HG03457 (cell line): ENCODE results near the gene NEK6.

Source experiments
- ATAC-seq: cut with Tn5 transposase; IDR thresholded peaks from one replicate; pipeline ENCODE4 v1.9.1; 2021; ENCODE audit warnings: moderate number of reproducible peaks; ENCODE audit not compliant: unreplicated experiment

The NEK6 gene

GRCh38 chr9:124295159-124295794, 37.5 kb downstream of the NEK6 start:
- no peak for ATAC-seq

- no peak for ATAC-seq
These were observed 38.3 kb downstream of the NEK6 start for GRCh38 chr9:124296094-124296493.

- no peak for ATAC-seq
These were observed 39.2 kb downstream of the NEK6 start for GRCh38 chr9:124296796-124297550.

- ATAC-seq: no peak
These were observed 39.8 kb downstream of the NEK6 start for GRCh38 chr9:124297551-124297901.

GRCh38 chr9:124297915-124298645, 40.3 kb downstream of the NEK6 start:
- no peak for ATAC-seq

- ATAC-seq: no peak
These were observed 41.0 kb downstream of the NEK6 start for GRCh38 chr9:124298646-124299235.

- ATAC-seq: no peak
These were observed 41.9 kb downstream of the NEK6 start for GRCh38 chr9:124299515-124300090.

- ATAC-seq: no peak
These were observed 42.6 kb downstream of the NEK6 start for GRCh38 chr9:124300312-124300711.

- no peak for ATAC-seq
These were observed 45.2 kb downstream of the NEK6 start for GRCh38 chr9:124302921-124303320.

- no peak for ATAC-seq
These were observed 46.0 kb downstream of the NEK6 start for GRCh38 chr9:124303762-124304161.

GRCh38 chr9:124304285-124304684, 46.5 kb downstream of the NEK6 start:
- ATAC-seq: no peak

- ATAC-seq: no peak
These were observed 48.5 kb downstream of the NEK6 start for GRCh38 chr9:124306098-124306735.

- ATAC-seq: no peak
These were observed 49.8 kb downstream of the NEK6 start for GRCh38 chr9:124307379-124308030.

GRCh38 chr9:124308606-124309491, 51.1 kb downstream of the NEK6 start:
- ATAC-seq: no peak

- no peak for ATAC-seq
These were observed 51.9 kb downstream of the NEK6 start for GRCh38 chr9:124309667-124310084.

- ATAC-seq: no peak
These were observed 53.5 kb downstream of the NEK6 start for GRCh38 chr9:124311283-124311682.

GRCh38 chr9:124312290-124313265, 54.8 kb downstream of the NEK6 start:
- ATAC-seq: no peak

- no peak for ATAC-seq
These were observed 56.2 kb downstream of the NEK6 start for GRCh38 chr9:124313940-124314339.
